CD14-positive monocyte (primary cell): ENCODE results near the gene SULT1A3. TPM values are rescaled to one million over a fixed set of nuclear protein-coding genes. Genes with fewer than 3 reads are reported as not detected.

Source experiments
- DNase-seq, 3 donors: peaks; one replicate each; pipeline ENCODE4 v3.0.0-alpha.2; 2011 to 2022
- H2AFZ ChIP-seq: 2 replicates; pipeline ENCODE4 v1.6.0; 2012; ENCODE audit warnings: mild to moderate bottlenecking, low read depth, low read length, inconsistent platforms; ENCODE audit not compliant: insufficient read depth, poor library complexity, severe bottlenecking
- H3K27ac ChIP-seq, 2 donors: 1 replicate in 1 of 2; 2 replicates in 1 of 2; pipeline ENCODE4 v1.5.1; 2012 to 2013; ENCODE audit warnings: low read length in 2 of 2, control low read depth in 1 of 2, inconsistent platforms in 1 of 2, low read depth in 1 of 2, mild to moderate bottlenecking in 1 of 2
- H3K27me3 ChIP-seq, 2 donors: one replicate each; pipeline versions ENCODE4 v1.6.0 to v1.6.1; 2011 to 2013; ENCODE audit warnings: low read length in 2 of 2; ENCODE audit not compliant: control insufficient read depth in 2 of 2, insufficient read depth in 2 of 2
- H3K36me3 ChIP-seq, 2 donors: replicated peaks in 1 of 2; 1 replicate in 1 of 2; 2 replicates in 1 of 2; pipeline versions ENCODE4 v1.5.1 to v1.6.1; 2012 to 2013; ENCODE audit warnings: low read length in 2 of 2, control low read depth in 1 of 2, inconsistent platforms in 1 of 2, mild to moderate bottlenecking in 1 of 2; ENCODE audit not compliant: insufficient read depth in 2 of 2, control insufficient read depth in 1 of 2
- H3K4me1 ChIP-seq, 2 donors: 1 replicate in 1 of 2; 2 replicates in 1 of 2; pipeline versions ENCODE4 v1.5.1 to v1.6.1; 2012 to 2013; ENCODE audit warnings: low read length in 2 of 2, control low read depth in 1 of 2, inconsistent platforms in 1 of 2, mild to moderate bottlenecking in 1 of 2, moderate library complexity in 1 of 2; ENCODE audit not compliant: insufficient read depth in 2 of 2, control insufficient read depth in 1 of 2
- H3K4me2 ChIP-seq: replicated peaks from 2 replicates; pipeline ENCODE3; 2012; ENCODE audit warnings: low read length, moderate library complexity, mild to moderate bottlenecking; ENCODE audit not compliant: poor library complexity, severe bottlenecking; ENCODE audit errors: extremely low read depth
- H3K4me3 ChIP-seq, 3 experiments: fragments of 200-600 bp in 1 of 3; sonication (generic) in 1 of 3; replicated peaks in 1 of 3; 1 replicate in 2 of 3; 2 replicates in 1 of 3; pipeline ENCODE4 v1.5.1; 2011 to 2013; ENCODE audit warnings: low read length in 3 of 3, mild to moderate bottlenecking in 3 of 3, control low read depth in 2 of 3, low read depth in 2 of 3, inconsistent platforms in 1 of 3, moderate library complexity in 1 of 3
- H3K79me2 ChIP-seq: 2 replicates; pipeline ENCODE4 v1.6.0; 2012; ENCODE audit warnings: mild to moderate bottlenecking, control low read depth, inconsistent platforms, low read length, moderate library complexity; ENCODE audit not compliant: insufficient read depth
- H3K9ac ChIP-seq: 2 replicates; pipeline ENCODE4 v1.6.0; 2017; ENCODE audit warnings: low read length, mild to moderate bottlenecking; ENCODE audit not compliant: insufficient read depth, poor library complexity, severe bottlenecking
- H3K9me3 ChIP-seq, 2 donors: replicated peaks in 1 of 2; 1 replicate in 1 of 2; 2 replicates in 1 of 2; pipeline versions ENCODE4 v1.5.1 to v1.6.1; 2012 to 2013; ENCODE audit warnings: low read length in 2 of 2, control low read depth in 1 of 2; ENCODE audit not compliant: control insufficient read depth in 1 of 2, insufficient read depth in 1 of 2
- H4K20me1 ChIP-seq: 2 replicates; pipeline ENCODE4 v1.6.0; 2012; ENCODE audit warnings: mild to moderate bottlenecking, low read length, control low read depth, moderate library complexity; ENCODE audit not compliant: insufficient read depth
- H3K27ac Mint-ChIP-seq, 7 donors: one replicate each; pipeline ENCODE4 v1.8.0; 2020; ENCODE audit warnings: mild to moderate bottlenecking in 7 of 7, mixed read lengths in 7 of 7, moderate library complexity in 6 of 7, inconsistent platforms in 2 of 7
- H3K27me3 Mint-ChIP-seq, 3 donors: one replicate each; pipeline ENCODE4 v1.8.0; 2021 to 2022; ENCODE audit warnings: low read depth in 3 of 3, mild to moderate bottlenecking in 3 of 3, mixed read lengths in 3 of 3, moderate library complexity in 3 of 3, inconsistent platforms in 1 of 3
- H3K36me3 Mint-ChIP-seq, 2 donors: one replicate each; pipeline ENCODE4 v1.8.0; 2020; ENCODE audit warnings: mixed read lengths in 2 of 2, inconsistent platforms in 1 of 2, mild to moderate bottlenecking in 1 of 2
- H3K4me1 Mint-ChIP-seq: one replicate; pipeline ENCODE4 v1.8.0; 2020; ENCODE audit warnings: mild to moderate bottlenecking, mixed read lengths
- H3K4me3 Mint-ChIP-seq, 2 donors: one replicate each; pipeline ENCODE4 v1.8.0; 2020; ENCODE audit warnings: mild to moderate bottlenecking in 2 of 2, mixed read lengths in 2 of 2, moderate library complexity in 1 of 2
- H3K9me3 Mint-ChIP-seq, 7 donors: one replicate each; pipeline ENCODE4 v1.8.0; 2020 to 2022; ENCODE audit warnings: mixed read lengths in 7 of 7, mild to moderate bottlenecking in 6 of 7, moderate library complexity in 6 of 7, inconsistent platforms in 2 of 7
- CTCF ChIP-seq: fragments of 200-600 bp; IDR thresholded peaks from one replicate; pipeline ENCODE4 v1.8.0; 2022; ENCODE audit warnings: antibody characterized with exemption, mild to moderate bottlenecking
- WGBS: methylation state at CpG from one replicate; pipeline ENCODE4 v1.1.5; 2013; ENCODE audit warnings: missing lambda C conversion rate; ENCODE audit not compliant: insufficient coverage; 5-methylcytosine and 5-hydroxymethylcytosine counted together
- intact Hi-C, 2 donors: fragments of 100-400 bp; cut with micrococcal nuclease; formaldehyde crosslinking; loops; one replicate each; pipeline versions ENCODE4 v1.15.0 to v1.15.1; 2023
- polyA plus RNA-seq, 3 donors: library from polyadenylated mRNA; depleted of rRNA in 1 of 3; unstranded in 2 of 3; stranded (reverse) in 1 of 3; fragments of 300-500 nt in 2 of 3; fragments of >200 nt in 1 of 3; fragmentation: Illumina TruSeq in 2 of 3; gene quantifications; 1 replicate in 2 of 3; 2 replicates in 1 of 3; pipeline ENCODE4 v1.2.3, GENCODE V29; 2012 to 2021

SULT1A3 gene
- polyA plus RNA-seq, 3 donors = 20.9 to 29.9 (median 28.3) TPM

DNA sequence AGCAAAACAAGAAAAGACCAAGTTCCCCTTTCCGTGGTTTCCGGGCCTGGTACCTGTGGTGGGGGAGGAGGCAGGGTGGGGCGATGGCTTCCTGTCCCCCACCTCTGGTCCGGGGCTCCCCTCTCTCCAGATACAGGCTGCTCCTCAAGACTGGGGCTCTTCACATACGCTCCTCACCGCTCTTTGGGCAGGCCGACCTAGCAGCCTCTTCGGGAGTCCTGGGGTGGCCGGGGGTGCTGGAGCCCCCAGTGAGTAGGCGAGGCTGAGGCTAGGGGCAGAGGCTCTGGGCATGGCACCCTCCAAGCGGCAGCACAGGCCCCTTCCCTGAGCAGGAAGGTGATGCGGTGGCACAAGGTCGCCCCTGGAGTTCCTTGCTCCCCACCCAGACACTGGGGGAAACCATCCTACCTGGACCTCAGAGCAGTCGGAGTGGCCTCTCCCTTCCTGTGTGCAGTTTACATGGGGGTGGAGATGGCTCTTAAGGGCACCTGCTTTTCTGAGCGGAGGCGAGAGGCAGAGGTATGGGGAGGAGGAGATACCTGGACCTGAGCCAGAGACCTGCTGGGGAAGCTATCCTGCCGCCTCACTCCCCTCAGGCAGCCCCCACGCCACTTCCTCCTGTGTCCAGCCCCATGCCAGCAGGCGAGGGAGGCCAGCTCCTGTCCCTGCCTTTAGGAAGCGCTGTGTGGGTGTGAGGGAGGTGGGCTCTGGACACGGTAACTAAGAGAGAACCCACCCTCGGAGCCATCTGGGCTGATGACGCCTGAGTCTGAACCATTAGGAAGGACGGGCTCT is 14.8 kb upstream of the SULT1A3 start:
- Histone ChIP-seq H3K4me3 (peak overlapping the region; percentile 70 to 97 (median 88)), H3K4me1 (peaks cover 45 to 48% of the 10 kb centered on the region in 2 donors), H3K79me2 (peaks cover 57% of the 10 kb centered on the region), H3K27me3 (no peaks in the 10 kb centered on the region), H2AFZ (peak overlapping the region; percentile 86), H3K9ac (peak overlapping the region; percentile 74), H3K27ac (peak overlapping the region; percentile 62 to 70), H3K4me2 (peak overlapping the region; percentile 96), H3K36me3 (peaks cover 22 to 29% of the 10 kb centered on the region in 2 donors), H3K9me3 (no peaks in the 10 kb centered on the region), H4K20me1 (peaks cover 47% of the 10 kb centered on the region)
- DNase-seq = peak in 2 of 3 donors; percentile 42 to 54
- intact Hi-C loops = no loop called here
- TF ChIP-seq CTCF = no peak
- H3K9me3 Mint-ChIP-seq = no peaks in the 10 kb centered on the region
- H3K27ac Mint-ChIP-seq = peak overlapping the region; percentile 85 to 95 (median 93)
- peak overlapping the region; percentile 97 to 99 for H3K4me3 Mint-ChIP-seq
- peaks cover 0 to 5% (median 4%) of the 10 kb centered on the region in 3 donors for H3K27me3 Mint-ChIP-seq
- WGBS = 0% methylated on average over 11 of the region's 24 CpGs
- H3K36me3 Mint-ChIP-seq = peaks cover 19 to 34% of the 10 kb centered on the region in 2 donors
- H3K4me1 Mint-ChIP-seq = peaks cover 35% of the 10 kb centered on the region

DNA sequence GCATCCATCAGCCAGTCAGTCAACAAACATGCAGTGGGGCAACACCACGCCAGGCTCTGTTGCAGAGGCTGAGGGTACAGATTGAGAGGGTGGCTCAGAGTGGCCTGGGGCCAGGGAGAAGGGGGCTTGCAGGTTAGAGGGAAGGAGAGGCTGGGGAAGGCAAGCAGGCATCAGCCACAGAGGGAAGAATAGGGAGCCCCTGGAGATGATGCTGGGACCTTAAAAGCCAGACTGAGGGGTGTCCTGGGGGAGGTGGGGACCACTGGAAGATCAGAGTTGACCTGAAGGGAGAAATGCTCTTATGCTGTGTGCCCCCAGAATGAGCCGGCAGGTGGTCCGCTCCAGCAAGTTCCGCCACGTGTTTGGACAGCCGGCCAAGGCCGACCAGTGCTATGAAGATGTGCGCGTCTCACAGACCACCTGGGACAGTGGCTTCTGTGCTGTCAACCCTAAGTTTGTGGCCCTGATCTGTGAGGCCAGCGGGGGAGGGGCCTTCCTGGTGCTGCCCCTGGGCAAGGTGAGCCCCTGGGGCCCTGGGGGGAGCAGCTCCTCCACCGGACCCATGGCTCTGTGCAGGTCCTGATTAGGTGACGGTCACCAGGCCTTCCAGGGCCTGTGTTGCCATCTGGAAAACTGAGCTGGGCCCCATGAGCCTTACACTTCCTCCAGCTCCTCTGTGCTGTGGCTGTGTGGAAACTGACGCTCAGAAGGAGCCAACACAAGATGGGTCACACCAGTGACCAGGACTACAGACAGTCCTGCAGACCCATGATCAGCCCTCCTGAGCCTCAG is 14.0 kb upstream of the SULT1A3 start:
- Histone ChIP-seq H3K4me2 (peak overlapping the region; percentile 96), H3K9me3 (no peaks in the 10 kb centered on the region), H4K20me1 (peaks cover 47% of the 10 kb centered on the region), H3K4me3 (peak overlapping the region; percentile 70 to 97 (median 88)), H3K27ac (peak overlapping the region; percentile 62 to 70), H3K4me1 (peaks cover 45 to 48% of the 10 kb centered on the region in 2 donors), H2AFZ (peak overlapping the region; percentile 43), H3K27me3 (no peaks in the 10 kb centered on the region), H3K9ac (peak overlapping the region; percentile 74), H3K36me3 (peaks cover 22 to 29% of the 10 kb centered on the region in 2 donors), H3K79me2 (peaks cover 57% of the 10 kb centered on the region)
- peaks cover 0 to 5% (median 4%) of the 10 kb centered on the region in 3 donors for H3K27me3 Mint-ChIP-seq
- H3K4me1 Mint-ChIP-seq = peaks cover 35% of the 10 kb centered on the region
- peak overlapping the region; percentile 85 to 95 (median 93) for H3K27ac Mint-ChIP-seq
- no peak for TF ChIP-seq CTCF
- H3K4me3 Mint-ChIP-seq = peak overlapping the region; percentile 97 to 99
- intact Hi-C loops = no loop called here
- peaks cover 19 to 34% of the 10 kb centered on the region in 2 donors for H3K36me3 Mint-ChIP-seq
- no peaks in the 10 kb centered on the region for H3K9me3 Mint-ChIP-seq
- peak in 2 of 3 donors; percentile 48 to 58 for DNase-seq
- WGBS = 47% methylated on average over 13 of the region's 13 CpGs
